Parathyroid adenoma (tissue), 2 donors: ENCODE measurements around the gene VPS41.

Source experiments
- H2AFZ ChIP-seq: fragments of 300-600 bp; sonication (generic); one replicate; pipeline ENCODE4 v1.7.0; 2017; ENCODE audit warnings: antibody characterized with exemption, mild to moderate bottlenecking
- H3K27ac ChIP-seq: fragments of 300-600 bp; sonication (generic); one replicate; pipeline ENCODE4 v1.7.0; 2017
- H3K27me3 ChIP-seq: fragments of 300-600 bp; sonication (generic); one replicate; pipeline ENCODE4 v1.7.0; 2017; ENCODE audit warnings: low read length; ENCODE audit not compliant: control insufficient read depth, insufficient read depth
- H3K36me3 ChIP-seq: fragments of 300-600 bp; sonication (generic); one replicate; pipeline ENCODE4 v1.7.0; 2017; ENCODE audit warnings: low read length; ENCODE audit not compliant: control insufficient read depth, insufficient read depth
- H3K4me1 ChIP-seq: fragments of 300-600 bp; sonication (generic); one replicate; pipeline ENCODE4 v1.7.0; 2017; ENCODE audit warnings: control low read depth
- H3K4me2 ChIP-seq: fragments of 300-600 bp; sonication (generic); one replicate; pipeline ENCODE4 v1.7.0; 2017; ENCODE audit warnings: low read length
- H3K4me3 ChIP-seq: fragments of 300-600 bp; sonication (generic); one replicate; pipeline ENCODE4 v1.7.0; 2017; ENCODE audit warnings: low read depth, low read length
- H3K79me2 ChIP-seq: fragments of 300-600 bp; sonication (generic); one replicate; pipeline ENCODE4 v1.7.0; 2017; ENCODE audit warnings: control low read depth
- H3K9ac ChIP-seq: fragments of 300-600 bp; sonication (generic); one replicate; pipeline ENCODE4 v1.7.0; 2017; ENCODE audit warnings: mild to moderate bottlenecking
- H3K9me3 ChIP-seq: fragments of 300-600 bp; sonication (generic); one replicate; pipeline ENCODE4 v1.7.0; 2017; ENCODE audit warnings: low read length; ENCODE audit not compliant: control insufficient read depth
- TF ChIP-seq, protein P1 (sequence below): fragments of 300-600 bp; sonication (generic); IDR thresholded peaks from one replicate; pipeline ENCODE4 v1.7.0; 2017; ENCODE audit warnings: antibody characterized with exemption, mild to moderate bottlenecking
- donor health status: primary hyperparathyroidism.

The VPS41 gene

GRCh38 chr7:38851321-38851720, 57.7 kb downstream of the VPS41 start:
- Histone ChIP-seq H3K27me3 (no peaks in the 10 kb centered on the region), H3K9ac (no peak overlapping the region), H3K4me1 (no peaks in the 10 kb centered on the region), H3K9me3 (no peaks in the 10 kb centered on the region), H3K4me3 (no peak overlapping the region), H3K4me2 (no peak overlapping the region), H3K27ac (no peak overlapping the region), H3K79me2 (peaks cover 19% of the 10 kb centered on the region), H3K36me3 (no peaks in the 10 kb centered on the region), H2AFZ (no peak overlapping the region)
- TF ChIP-seq, protein P1, sequence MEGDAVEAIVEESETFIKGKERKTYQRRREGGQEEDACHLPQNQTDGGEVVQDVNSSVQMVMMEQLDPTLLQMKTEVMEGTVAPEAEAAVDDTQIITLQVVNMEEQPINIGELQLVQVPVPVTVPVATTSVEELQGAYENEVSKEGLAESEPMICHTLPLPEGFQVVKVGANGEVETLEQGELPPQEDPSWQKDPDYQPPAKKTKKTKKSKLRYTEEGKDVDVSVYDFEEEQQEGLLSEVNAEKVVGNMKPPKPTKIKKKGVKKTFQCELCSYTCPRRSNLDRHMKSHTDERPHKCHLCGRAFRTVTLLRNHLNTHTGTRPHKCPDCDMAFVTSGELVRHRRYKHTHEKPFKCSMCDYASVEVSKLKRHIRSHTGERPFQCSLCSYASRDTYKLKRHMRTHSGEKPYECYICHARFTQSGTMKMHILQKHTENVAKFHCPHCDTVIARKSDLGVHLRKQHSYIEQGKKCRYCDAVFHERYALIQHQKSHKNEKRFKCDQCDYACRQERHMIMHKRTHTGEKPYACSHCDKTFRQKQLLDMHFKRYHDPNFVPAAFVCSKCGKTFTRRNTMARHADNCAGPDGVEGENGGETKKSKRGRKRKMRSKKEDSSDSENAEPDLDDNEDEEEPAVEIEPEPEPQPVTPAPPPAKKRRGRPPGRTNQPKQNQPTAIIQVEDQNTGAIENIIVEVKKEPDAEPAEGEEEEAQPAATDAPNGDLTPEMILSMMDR, result no peak

- H3K27ac ChIP-seq, result no peak overlapping the region
- no peak overlapping the region for H3K4me3 ChIP-seq
- no peak overlapping the region for H2AFZ ChIP-seq
- TF ChIP-seq, protein P1, result no peak
- H3K9ac ChIP-seq, result no peak overlapping the region
- no peaks in the 10 kb centered on the region for H3K9me3 ChIP-seq
- H3K4me1 ChIP-seq, result no peaks in the 10 kb centered on the region
- H3K27me3 ChIP-seq, result no peaks in the 10 kb centered on the region
- H3K79me2 ChIP-seq, result peaks cover 11% of the 10 kb centered on the region
- H3K4me2 ChIP-seq, result no peak overlapping the region
- H3K36me3 ChIP-seq, result no peaks in the 10 kb centered on the region
Measured at GRCh38 chr7:38846280-38846679, 62.7 kb downstream of the VPS41 start.

- no peak overlapping the region for H2AFZ ChIP-seq
- no peaks in the 10 kb centered on the region for H3K4me1 ChIP-seq
- H3K4me3 ChIP-seq, result no peak overlapping the region
- no peaks in the 10 kb centered on the region for H3K9me3 ChIP-seq
- H3K36me3 ChIP-seq, result no peaks in the 10 kb centered on the region
- TF ChIP-seq, protein P1, result no peak
- no peak overlapping the region for H3K4me2 ChIP-seq
- H3K27ac ChIP-seq, result no peak overlapping the region
- H3K27me3 ChIP-seq, result no peaks in the 10 kb centered on the region
- H3K79me2 ChIP-seq, result peaks cover 14% of the 10 kb centered on the region
- H3K9ac ChIP-seq, result no peak overlapping the region
Measured at GRCh38 chr7:38844952-38845563, 63.9 kb downstream of the VPS41 start.

- Histone ChIP-seq H3K27me3 (no peaks in the 10 kb centered on the region), H3K4me3 (no peak overlapping the region), H3K9me3 (no peaks in the 10 kb centered on the region), H3K27ac (no peak overlapping the region), H3K4me1 (no peaks in the 10 kb centered on the region), H3K4me2 (no peak overlapping the region), H3K36me3 (no peaks in the 10 kb centered on the region), H3K9ac (no peak overlapping the region), H2AFZ (no peak overlapping the region), H3K79me2 (peaks cover 14% of the 10 kb centered on the region)
- TF ChIP-seq, protein P1, result no peak
Measured at GRCh38 chr7:38842746-38843145, 66.2 kb downstream of the VPS41 start.
